Transverse colon (tissue), 4 donors: Measurements from ENCODE around the gene FAM131A.

ENCODE experiments used
- POLR2A ChIP-seq: fragments of 450-650 bp; IDR thresholded peaks from one replicate; pipeline ENCODE4 v1.6.1; 2016; ENCODE audit warnings: antibody characterized with exemption, mild to moderate bottlenecking, moderate library complexity
- POLR2AphosphoS5 ChIP-seq, 3 donors: sonication (generic); formaldehyde crosslinking; IDR thresholded peaks; one replicate each; pipeline ENCODE4 v1.6.1; 2016; ENCODE audit warnings: antibody characterized with exemption in 3 of 3
- TF ChIP-seq, protein P1 (sequence below), 5 experiments: fragments of 200-600 bp in 3 of 5; fragments of 450-650 bp in 2 of 5; sonication (generic) in 3 of 5; IDR thresholded peaks; 1 replicate in 2 of 5; 2 replicates in 3 of 5; pipeline ENCODE4 v1.5.1; 2016 to 2017; ENCODE audit warnings: antibody characterized with exemption in 5 of 5, inconsistent platforms in 3 of 5, mild to moderate bottlenecking in 2 of 5, moderate library complexity in 1 of 5

DNA sequence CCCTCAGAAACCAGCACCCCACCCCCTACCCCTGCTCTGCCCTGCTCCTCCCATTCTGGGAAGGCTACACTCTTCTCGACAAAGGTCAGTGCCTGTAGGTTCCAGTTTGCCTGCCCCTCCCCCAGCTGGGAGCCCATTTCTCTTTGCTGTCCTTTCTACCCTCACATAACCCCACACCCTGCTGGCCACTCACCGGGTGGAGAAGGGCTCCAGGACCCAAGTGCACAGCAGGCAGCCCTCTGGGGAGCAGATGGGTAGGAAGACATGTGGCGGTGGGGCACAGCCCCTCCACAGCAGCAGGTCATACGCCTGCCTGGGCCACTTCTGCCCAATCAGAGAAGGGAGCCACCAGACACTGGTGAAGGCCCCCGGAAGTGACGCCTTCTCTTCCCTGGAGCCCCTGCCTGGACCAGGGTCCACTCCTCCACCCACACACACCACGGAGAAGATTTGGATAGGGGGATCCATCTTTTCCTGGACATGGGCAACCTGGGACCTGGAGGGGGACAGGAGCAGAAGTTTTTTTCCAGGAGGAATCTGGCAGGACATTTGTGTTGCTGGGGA is 40.6 kb downstream of the FAM131A start, which contains the start of gene THPO:
- TF ChIP-seq POLR2AphosphoS5 (IDR thresholded peaks at IDR 0.05) (no peak), POLR2A (no peak)
- TF ChIP-seq, protein P1, sequence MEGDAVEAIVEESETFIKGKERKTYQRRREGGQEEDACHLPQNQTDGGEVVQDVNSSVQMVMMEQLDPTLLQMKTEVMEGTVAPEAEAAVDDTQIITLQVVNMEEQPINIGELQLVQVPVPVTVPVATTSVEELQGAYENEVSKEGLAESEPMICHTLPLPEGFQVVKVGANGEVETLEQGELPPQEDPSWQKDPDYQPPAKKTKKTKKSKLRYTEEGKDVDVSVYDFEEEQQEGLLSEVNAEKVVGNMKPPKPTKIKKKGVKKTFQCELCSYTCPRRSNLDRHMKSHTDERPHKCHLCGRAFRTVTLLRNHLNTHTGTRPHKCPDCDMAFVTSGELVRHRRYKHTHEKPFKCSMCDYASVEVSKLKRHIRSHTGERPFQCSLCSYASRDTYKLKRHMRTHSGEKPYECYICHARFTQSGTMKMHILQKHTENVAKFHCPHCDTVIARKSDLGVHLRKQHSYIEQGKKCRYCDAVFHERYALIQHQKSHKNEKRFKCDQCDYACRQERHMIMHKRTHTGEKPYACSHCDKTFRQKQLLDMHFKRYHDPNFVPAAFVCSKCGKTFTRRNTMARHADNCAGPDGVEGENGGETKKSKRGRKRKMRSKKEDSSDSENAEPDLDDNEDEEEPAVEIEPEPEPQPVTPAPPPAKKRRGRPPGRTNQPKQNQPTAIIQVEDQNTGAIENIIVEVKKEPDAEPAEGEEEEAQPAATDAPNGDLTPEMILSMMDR (IDR thresholded peaks at IDR 0.05) = no peak
